Measurements from ENCODE around the gene TMEM243. TPM values are rescaled to one million over a fixed set of nuclear protein-coding genes. Genes with fewer than 3 reads are reported as not detected.

The TMEM243 gene
- total and polyA plus RNA-seq, 2 experiments from 2014 or later: 47.7 to 49.4 TPM

- TF ChIP-seq CTCF (IDR thresholded peaks at IDR 0.05; ENCODE audit: poor library complexity) (no peak), EZH2phosphoT487 (IDR thresholded peaks at IDR 0.05; ENCODE audit: low read depth, severe bottlenecking, unreplicated experiment) (no peak), EZH2 (IDR thresholded peaks at IDR 0.05; ENCODE audit: borderline replicate concordance) (no peak)
- 90% methylated on average over 25 of the region's 25 CpGs for WGBS (ENCODE audit: low lambda C conversion rate, missing lambda C conversion rate)
- Histone ChIP-seq H3K36me3 (replicated peaks; ENCODE audit: insufficient read depth, low read depth) (no peaks in the 10 kb centered on the region), H3K4me2 (no peak overlapping the region), H3K79me2 (no peaks in the 10 kb centered on the region), H3K9me2 (replicated peaks; ENCODE audit: insufficient read depth) (no peaks in the 10 kb centered on the region), H3K27me3 (no peaks in the 10 kb centered on the region), H4K20me1 (ENCODE audit: insufficient read depth, poor library complexity, severe bottlenecking) (no peaks in the 10 kb centered on the region), H3K4me3 (no peak overlapping the region), H3K27ac (no peak overlapping the region), H3K9me3 (ENCODE audit: low read depth) (no peaks in the 10 kb centered on the region), H3K4me1 (ENCODE audit: insufficient read depth) (no peaks in the 10 kb centered on the region), H2AFZ (no peak overlapping the region)
- no peak for DNase-seq (ENCODE audit: low spot score)
These were observed 72.7 kb downstream of the TMEM243 start for GRCh38 chr7:87146740-87147386.

Small RNA genes lying within 50 kb of the gene (small RNA-seq; reads per million reads assigned to genes)
- not detected for gene RF00019
- not detected for gene RF02271

Other genes with a start within 250 kb of the TMEM243 start
- gene ELAPOR2, start 160.1 kb downstream of the TMEM243 start, total RNA-seq: 26.7 and 28.3 TPM in 2 replicates
- 12.7 and 19.6 TPM in 2 replicates for gene ELAPOR2, start 160.1 kb downstream of the TMEM243 start, polyA plus RNA-seq
- gene DMTF1, start 67.3 kb downstream of the TMEM243 start, total RNA-seq: 74.3 and 75.1 TPM in 2 replicates
- gene DMTF1, start 67.3 kb downstream of the TMEM243 start, polyA plus RNA-seq: 37.8 and 42.5 TPM in 2 replicates
- 50.7 and 57.4 TPM in 2 replicates for gene CROT, start 125.9 kb upstream of the TMEM243 start, total RNA-seq
- gene CROT, start 125.9 kb upstream of the TMEM243 start, polyA plus RNA-seq: 25.7 and 29.2 TPM in 2 replicates